ACC112 (cell line): ENCODE results near the gene KCNK6.

ENCODE experiments used
- H2AFZ ChIP-seq: fragments of 200-600 bp; sonication (generic); one replicate; pipeline ENCODE4 v1.6.0; 2017; ENCODE audit warnings: antibody characterized with exemption, low read length; ENCODE audit not compliant: unreplicated experiment
- H3K27ac ChIP-seq: fragments of 200-600 bp; sonication (generic); 2 replicates; pipeline ENCODE4 v1.5.1; 2014; ENCODE audit warnings: low read depth, mild to moderate bottlenecking, antibody characterized with exemption, low read length, moderate library complexity
- H3K27me3 ChIP-seq: fragments of 200-600 bp; sonication (generic); 2 replicates; pipeline ENCODE4 v1.6.1; 2014; ENCODE audit warnings: mild to moderate bottlenecking, antibody characterized with exemption, low read length, moderate library complexity, mixed read lengths; ENCODE audit not compliant: insufficient read depth
- H3K36me3 ChIP-seq: fragments of 200-600 bp; sonication (generic); 2 replicates; pipeline ENCODE4 v1.6.1; 2016; ENCODE audit warnings: mild to moderate bottlenecking, antibody characterized with exemption, low read length, moderate library complexity, mixed read lengths; ENCODE audit not compliant: insufficient read depth
- H3K4me1 ChIP-seq: fragments of 200-600 bp; sonication (generic); one replicate; pipeline ENCODE4 v1.6.1; 2016; ENCODE audit warnings: low read length, mixed read lengths; ENCODE audit not compliant: insufficient read depth, unreplicated experiment, control insufficient read depth
- H3K4me3 ChIP-seq: fragments of 200-600 bp; sonication (generic); 2 replicates; pipeline ENCODE4 v1.5.1; 2014; ENCODE audit warnings: mild to moderate bottlenecking, low read depth, low read length
- H3K79me2 ChIP-seq: fragments of 200-600 bp; sonication (generic); one replicate; pipeline ENCODE4 v1.6.0; 2016; ENCODE audit warnings: low read length; ENCODE audit not compliant: control insufficient read depth, unreplicated experiment, insufficient read depth

The KCNK6 gene

DNA sequence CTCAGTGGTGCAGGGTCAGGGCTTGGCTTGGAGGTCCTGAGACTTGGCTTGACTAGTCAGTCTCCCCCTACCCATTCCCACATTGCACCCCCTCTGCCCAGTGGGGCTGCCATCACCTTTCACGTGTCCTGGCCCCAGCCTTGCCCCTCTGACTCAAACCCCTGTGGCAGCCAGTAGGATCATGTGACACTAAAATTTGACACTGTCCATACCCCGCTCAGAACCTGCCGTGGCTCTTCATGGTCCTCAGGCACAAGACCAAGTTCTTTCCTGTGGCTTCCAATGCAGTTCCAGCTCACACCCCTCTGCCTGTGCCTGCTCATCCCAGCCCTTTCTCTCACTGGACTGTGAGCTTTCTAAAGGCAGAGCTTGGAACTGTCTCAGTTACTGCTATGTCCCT, 56.9 kb downstream of the KCNK6 start:
- H2AFZ ChIP-seq: no peak overlapping the region
- H3K27ac ChIP-seq: no peak overlapping the region
- H3K79me2 ChIP-seq: peaks cover 40% of the 10 kb centered on the region
- peaks cover 10% of the 10 kb centered on the region for H3K4me1 ChIP-seq
- H3K4me3 ChIP-seq: peak overlapping the region; percentile 89
- peaks cover 10% of the 10 kb centered on the region; the same call in 1 of the 2 replicates for H3K36me3 ChIP-seq
- no peaks in the 10 kb centered on the region for H3K27me3 ChIP-seq

DNA sequence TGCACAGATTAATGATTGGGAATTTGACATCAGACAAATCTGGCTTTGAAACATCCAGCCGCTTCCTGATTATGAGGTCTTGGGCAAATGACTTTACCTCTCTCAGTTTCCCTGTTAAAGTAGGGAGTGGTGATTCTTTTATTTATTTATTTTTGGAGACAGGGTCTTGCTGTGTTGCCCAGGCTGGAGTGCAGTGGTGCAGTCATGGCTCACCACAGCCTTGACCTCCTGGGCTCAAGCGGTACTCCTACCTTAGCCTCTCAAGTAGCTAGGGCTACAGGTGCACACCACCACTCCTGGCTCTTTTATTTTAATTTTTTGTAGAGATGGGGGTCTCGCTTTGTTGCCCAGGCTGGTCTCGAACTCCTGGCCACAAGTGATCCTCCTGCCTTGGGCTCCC, 57.4 kb downstream of the KCNK6 start:
- Histone ChIP-seq H3K79me2 (peaks cover 40% of the 10 kb centered on the region), H3K27ac (no peak overlapping the region), H3K36me3 (peaks cover 10% of the 10 kb centered on the region; the same call in 1 of the 2 replicates), H3K27me3 (no peaks in the 10 kb centered on the region), H3K4me1 (peaks cover 10% of the 10 kb centered on the region), H2AFZ (no peak overlapping the region), H3K4me3 (no peak overlapping the region)

DNA sequence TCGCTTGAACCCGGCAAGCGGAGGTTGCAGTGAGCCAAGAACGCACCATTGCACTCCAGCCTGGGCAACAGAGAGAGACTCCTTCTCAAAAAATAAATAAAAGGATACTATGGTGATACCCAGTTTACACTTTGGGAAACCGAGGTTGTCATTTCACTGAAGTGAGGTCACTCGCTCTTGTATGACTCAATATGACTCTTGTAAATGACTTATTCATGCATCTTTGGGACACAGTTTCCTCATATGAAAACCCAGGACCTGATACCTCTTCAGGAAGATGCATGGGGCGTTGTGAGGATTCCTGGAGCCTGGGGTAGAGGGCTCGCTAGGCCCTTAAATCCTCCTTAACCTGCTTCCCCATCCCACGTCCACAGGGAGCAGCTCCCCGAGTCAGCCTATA, 59.2 kb downstream of the KCNK6 start:
- Histone ChIP-seq H3K4me1 (peaks cover 10% of the 10 kb centered on the region), H3K27ac (no peak overlapping the region), H2AFZ (no peak overlapping the region), H3K36me3 (peaks cover 10% of the 10 kb centered on the region; the same call in 1 of the 2 replicates), H3K79me2 (peaks cover 40% of the 10 kb centered on the region), H3K27me3 (no peaks in the 10 kb centered on the region), H3K4me3 (no peak overlapping the region)

DNA sequence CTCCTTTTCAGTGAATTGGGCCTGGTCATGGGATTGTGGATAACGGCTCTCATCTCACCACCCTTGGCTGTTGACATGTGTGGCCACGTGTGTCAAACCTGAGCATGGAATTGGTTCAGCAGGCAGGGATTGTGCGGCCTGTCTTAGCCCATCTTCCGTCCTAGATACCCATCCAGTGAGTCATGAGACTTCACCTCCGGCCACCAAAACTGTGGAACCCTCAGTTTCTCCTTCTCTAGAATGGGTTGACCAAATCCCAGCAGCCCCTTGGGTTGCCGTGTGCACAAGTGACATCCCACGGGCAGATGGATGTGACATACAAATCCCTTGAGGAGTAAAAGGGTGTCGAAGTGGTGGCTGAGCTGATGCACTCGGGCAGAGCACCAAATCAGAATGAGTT, 61.5 kb downstream of the KCNK6 start:
- Histone ChIP-seq H3K27me3 (no peaks in the 10 kb centered on the region), H3K27ac (no peak overlapping the region), H3K4me3 (no peak overlapping the region), H3K36me3 (peaks cover 10% of the 10 kb centered on the region; the same call in 1 of the 2 replicates), H3K79me2 (peaks cover 28% of the 10 kb centered on the region), H3K4me1 (peaks cover 8% of the 10 kb centered on the region), H2AFZ (no peak overlapping the region)
